Mononuclear cell (primary cell): Measurements from ENCODE around the gene VEGFA. TPM values are rescaled to one million over a fixed set of nuclear protein-coding genes. Genes with fewer than 3 reads are reported as not detected.

Source experiments
- H3K27me3 ChIP-seq: 2 replicates; pipeline ENCODE4 v1.6.0; 2011; ENCODE audit warnings: low read length, control low read depth; ENCODE audit not compliant: insufficient read depth
- H3K4me1 ChIP-seq: 2 replicates; pipeline ENCODE4 v1.5.1; 2011; ENCODE audit warnings: mild to moderate bottlenecking, low read length, control low read depth; ENCODE audit not compliant: insufficient read depth
- H3K4me3 ChIP-seq: 2 replicates; pipeline ENCODE4 v1.5.1; 2011; ENCODE audit warnings: mild to moderate bottlenecking, low read length, moderate library complexity
- H3K9me3 ChIP-seq: 2 replicates; pipeline ENCODE4 v1.5.1; 2011; ENCODE audit warnings: low read depth, mild to moderate bottlenecking, control low read depth, low read length
- total RNA-seq: library from RNA; depleted of rRNA; stranded (reverse); fragments of >200 nt; gene quantifications from one replicate; pipeline ENCODE4 v1.2.3, GENCODE V29; 2012

Gene VEGFA
- total RNA-seq, 1 donor, result 78.8 TPM

DNA sequence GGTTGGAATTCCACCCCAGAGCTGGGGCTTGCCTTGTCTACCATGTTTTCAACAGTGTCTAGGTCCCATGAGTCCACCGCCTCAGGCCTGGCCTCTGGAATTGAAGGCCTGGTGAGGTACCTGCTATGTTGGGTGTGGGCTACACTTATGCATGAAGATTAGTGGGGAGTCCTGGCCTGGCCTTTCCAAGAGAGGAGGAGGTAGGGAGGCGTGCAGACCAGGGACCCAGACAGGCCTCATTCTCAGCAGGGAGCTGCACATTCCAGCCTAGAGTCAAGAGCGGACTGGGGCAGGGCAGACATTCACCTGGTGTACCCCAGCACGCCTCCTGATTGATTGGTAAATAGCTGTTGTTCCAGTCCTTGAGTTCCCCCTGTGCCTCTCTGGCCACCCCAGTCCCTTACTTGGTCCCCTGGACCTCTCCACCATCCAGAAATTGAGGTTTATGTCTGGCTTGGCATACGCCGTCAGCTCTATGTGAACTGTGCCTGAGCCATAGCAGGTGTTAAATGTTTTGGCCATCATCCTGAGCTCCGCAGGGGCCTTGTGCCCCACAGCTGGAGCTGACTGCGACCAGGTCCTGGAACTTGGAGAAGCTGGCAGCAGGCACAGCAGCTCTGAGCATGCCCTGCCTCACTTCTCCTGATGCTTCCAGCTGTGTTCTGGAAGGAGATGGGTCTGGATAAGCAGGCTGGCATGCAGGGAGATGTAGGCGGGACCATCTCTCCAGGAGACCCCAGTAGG lies 8.2 kb upstream of the VEGFA start:
- no peaks in the 10 kb centered on the region for H3K9me3 ChIP-seq
- H3K4me1 ChIP-seq, result peaks cover 13% of the 10 kb centered on the region
- H3K27me3 ChIP-seq, result no peaks in the 10 kb centered on the region
- H3K4me3 ChIP-seq, result no peak overlapping the region

DNA sequence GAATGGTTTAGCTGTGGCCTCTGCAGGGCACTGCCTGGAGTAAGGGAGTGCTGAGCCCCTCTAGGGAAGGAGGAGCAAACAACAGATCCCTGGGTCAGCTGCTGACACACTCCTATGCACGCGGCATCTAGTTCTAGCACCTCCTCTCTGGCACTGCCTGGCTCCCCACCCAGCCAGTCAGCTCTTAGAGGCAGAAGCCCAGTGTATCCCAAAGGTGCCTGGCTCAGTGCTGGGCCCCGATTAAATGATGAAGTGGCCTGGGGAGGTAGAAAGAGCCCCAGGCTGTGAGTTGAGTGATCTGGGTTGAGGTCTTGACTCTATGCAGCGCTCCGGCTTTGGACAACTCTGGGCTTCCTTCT lies 7.6 kb upstream of the VEGFA start:
- H3K9me3 ChIP-seq, result no peaks in the 10 kb centered on the region
- no peak overlapping the region for H3K4me3 ChIP-seq
- H3K4me1 ChIP-seq, result peaks cover 13% of the 10 kb centered on the region
- no peaks in the 10 kb centered on the region for H3K27me3 ChIP-seq

DNA sequence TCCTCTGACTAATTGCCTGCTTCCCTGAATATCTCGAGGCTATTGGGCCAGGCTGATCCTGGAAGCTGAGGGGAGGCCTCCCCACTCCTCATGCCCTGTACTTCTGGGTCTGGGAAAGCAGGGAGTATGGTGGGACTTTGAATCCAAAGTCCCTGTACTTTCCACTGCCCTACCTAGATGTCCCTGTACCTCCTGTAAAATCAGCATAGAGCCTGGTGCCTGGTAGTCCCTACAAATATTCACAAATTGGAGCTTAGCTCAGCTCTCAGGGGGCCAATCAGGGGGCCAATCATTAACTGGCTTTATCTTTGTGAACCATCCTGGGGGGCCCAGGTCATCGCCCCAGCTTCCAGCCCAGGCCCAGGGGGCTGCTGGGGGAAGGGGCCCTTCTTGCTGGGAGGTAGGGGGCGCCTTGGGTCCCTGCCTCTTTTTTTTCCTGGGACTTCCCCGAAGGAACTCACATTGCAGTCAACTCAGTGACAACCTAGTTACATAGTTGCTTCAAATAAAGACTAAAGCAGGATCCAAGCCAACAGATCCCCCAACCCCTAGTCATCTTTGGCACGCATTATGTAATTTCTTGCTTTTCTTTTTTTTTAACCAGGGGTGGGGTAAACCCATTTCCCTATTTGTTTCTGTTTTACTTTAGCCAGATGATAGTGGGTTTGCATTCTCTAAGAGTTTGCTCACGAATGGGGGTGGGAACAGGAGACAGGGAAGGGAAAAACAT lies 6.9 kb upstream of the VEGFA start:
- Histone ChIP-seq H3K27me3 (no peaks in the 10 kb centered on the region), H3K4me1 (peaks cover 13% of the 10 kb centered on the region), H3K4me3 (no peak overlapping the region), H3K9me3 (no peaks in the 10 kb centered on the region)

DNA sequence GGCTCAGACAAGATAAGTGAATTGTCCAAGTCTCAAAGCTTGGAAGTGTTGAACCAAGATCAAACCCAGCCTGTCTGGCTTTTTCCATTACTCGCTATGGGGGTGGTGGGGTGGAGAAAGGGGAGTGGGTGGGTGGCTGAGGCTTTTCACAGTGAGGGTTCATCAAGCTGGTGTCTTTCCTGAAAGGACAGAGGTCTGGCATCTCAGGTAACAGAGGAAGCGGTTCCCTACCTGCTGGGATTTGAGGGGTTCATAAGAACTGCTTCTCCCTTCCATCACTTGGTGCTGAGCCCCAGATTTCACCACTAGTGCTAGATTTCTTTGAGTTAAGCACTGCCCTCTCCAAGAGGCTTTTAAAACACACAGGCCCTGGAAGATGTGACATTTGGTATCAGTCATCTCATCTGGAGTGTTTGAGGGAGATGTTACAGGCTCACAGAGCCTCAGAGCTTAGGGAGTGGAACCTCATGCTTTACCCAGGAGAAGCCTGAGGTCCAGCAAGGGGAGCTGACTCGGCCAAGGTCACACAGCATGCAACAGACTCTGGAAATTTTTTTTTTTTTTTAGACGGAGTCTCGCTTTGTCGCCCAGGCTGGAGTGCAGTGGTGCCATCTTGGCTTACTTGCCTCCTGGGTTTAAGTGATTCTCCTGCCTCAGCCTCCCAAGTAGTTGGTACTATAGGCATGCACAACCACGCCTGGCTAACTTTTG lies 6.0 kb upstream of the VEGFA start:
- H3K4me3 ChIP-seq, result no peak overlapping the region
- no peaks in the 10 kb centered on the region for H3K27me3 ChIP-seq
- H3K4me1 ChIP-seq, result peaks cover 13% of the 10 kb centered on the region
- H3K9me3 ChIP-seq, result no peaks in the 10 kb centered on the region

DNA sequence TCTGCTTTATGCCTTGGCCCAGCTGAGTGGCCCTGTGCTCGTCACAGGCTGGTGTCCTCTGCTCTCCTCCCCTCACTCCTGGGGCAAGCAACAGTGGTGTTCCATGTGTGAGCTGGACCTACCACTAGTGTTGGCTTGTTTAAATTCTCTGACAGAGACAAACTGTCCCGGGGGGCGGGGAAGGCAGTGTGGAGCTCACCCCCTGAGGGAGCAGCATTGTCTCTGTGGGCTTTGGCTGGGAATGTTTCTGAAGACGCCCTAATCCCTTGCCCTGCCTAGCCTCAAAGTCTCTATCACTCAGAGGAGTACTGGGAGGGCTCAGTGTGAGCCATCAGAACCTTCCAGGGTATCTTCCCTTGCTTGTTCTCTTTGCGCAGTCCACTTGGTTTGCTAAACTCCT lies 5.2 kb upstream of the VEGFA start:
- no peak overlapping the region for H3K4me3 ChIP-seq
- H3K27me3 ChIP-seq, result no peaks in the 10 kb centered on the region
- no peaks in the 10 kb centered on the region for H3K9me3 ChIP-seq
- H3K4me1 ChIP-seq, result peaks cover 16% of the 10 kb centered on the region

DNA sequence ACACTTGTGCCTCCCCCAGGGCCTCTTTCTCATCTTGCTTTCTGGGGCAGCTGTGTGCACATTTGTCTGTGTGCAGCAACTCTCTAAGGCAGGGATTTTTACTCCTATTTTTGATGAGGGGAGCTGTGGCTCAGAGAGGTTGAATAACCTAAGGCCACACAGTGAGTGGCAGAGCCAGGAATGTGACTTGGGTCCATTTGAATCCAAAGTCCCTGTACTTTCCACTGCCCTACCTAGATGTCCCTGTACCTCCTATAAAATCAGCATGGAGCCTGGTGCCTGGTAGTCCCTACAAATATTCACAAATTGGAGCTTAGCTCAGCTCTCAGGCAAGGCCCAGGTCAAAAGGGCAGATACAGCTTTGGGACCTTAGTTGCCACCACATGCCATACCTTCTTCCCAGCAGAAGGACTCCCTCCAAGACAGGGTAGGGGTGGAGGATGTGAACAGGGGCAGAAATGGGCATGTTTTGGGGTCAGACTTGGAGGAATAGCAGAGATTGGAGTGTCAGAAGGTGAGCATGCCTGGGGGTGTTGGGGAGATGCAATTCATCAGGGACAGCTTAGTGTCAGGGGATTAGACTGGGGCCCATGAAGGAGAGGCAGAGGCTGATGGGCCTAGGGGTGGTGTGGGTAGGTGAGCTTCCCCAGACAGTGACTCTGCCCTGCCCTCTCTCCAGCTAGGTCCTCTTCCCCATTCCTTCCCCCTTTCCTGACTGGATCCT lies 4.1 kb upstream of the VEGFA start:
- no peak overlapping the region for H3K4me3 ChIP-seq

DNA sequence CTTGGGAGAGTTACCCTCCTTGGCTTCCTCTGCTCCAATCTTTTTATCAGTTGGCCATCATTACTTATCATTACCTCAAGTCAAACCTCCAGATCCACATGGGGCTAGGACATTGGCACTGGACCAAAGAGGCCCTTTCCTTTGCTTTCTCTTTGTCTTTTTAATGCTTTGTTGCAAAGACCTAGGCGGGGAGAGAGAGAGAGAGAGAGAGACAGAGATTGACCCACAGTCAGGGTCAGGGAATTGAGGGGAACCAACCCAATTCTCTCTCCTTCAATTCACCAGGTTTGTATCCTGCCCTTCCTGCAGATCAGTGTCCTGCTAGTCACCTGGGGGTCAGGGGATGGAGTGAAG lies 3.5 kb upstream of the VEGFA start:
- H3K9me3 ChIP-seq, result no peaks in the 10 kb centered on the region
- H3K27me3 ChIP-seq, result no peaks in the 10 kb centered on the region
- H3K4me3 ChIP-seq, result no peak overlapping the region
- H3K4me1 ChIP-seq, result peaks cover 23% of the 10 kb centered on the region

More for the DNA sequence above, 4.1 kb upstream of the VEGFA start:
- Histone ChIP-seq H3K9me3 (no peaks in the 10 kb centered on the region), H3K4me1 (peaks cover 21% of the 10 kb centered on the region), H3K27me3 (no peaks in the 10 kb centered on the region)

DNA sequence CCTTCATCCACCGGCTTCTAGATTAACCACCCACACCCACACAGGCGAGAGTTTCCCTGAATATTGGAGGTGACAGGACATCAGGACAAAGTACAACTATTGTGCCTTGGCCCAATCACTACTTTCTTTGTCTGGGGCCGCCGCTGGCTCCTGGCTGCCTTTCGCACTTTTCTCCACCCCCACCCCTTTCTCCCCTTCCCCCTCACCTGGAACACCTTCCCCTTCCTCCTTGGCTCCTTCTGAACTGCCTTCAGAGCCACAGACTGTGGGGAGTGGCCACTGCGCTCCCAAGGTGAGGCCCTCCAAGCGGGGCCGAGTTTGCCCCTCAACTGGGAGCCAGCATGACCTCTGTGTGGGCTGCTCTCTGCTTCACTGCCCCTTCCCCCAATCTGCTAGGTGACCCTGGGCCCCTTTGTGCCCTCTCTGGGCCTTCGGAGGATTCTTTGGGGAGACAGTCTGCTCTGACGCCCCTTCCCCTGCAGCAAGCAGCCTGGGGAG lies 3.0 kb upstream of the VEGFA start:
- Histone ChIP-seq H3K27me3 (no peaks in the 10 kb centered on the region), H3K4me1 (peaks cover 27% of the 10 kb centered on the region), H3K9me3 (no peaks in the 10 kb centered on the region), H3K4me3 (no peak overlapping the region)

DNA sequence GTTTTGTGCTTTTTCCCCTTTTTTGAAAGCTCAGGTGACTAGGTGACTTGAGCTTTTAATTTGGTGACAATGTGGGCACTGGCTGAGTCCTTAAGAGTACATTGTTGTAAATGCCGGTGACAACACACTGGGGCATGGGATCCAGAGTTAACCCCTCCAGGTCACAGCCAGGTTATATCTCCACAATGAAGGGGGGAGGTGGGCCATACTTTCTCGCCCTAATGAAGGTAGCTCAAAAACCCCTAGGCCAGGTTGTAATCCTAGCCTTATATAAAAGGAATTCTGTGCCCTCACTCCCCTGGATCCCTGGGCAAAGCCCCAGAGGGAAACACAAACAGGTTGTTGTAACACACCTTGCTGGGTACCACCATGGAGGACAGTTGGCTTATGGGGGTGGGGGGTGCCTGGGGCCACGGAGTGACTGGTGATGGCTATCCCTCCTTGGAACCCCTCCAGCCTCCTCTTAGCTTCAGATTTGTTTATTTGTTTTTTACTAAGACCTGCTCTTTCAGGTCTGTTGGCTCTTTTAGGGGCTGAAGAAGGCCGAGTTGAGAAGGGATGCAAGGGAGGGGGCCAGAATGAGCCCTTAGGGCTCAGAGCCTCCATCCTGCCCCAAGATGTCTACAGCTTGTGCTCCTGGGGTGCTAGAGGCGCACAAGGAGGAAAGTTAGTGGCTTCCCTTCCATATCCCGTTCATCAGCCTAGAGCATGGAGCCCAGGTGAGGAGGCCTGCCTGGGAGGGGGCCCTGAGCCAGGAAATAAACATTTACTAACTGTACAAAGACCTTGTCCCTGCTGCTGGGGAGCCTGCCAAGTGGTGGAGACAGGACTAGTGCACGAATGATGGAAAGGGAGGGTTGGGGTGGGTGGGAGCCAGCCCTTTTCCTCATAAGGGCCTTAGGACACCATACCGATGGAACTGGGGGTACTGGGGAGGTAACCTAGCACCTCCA lies 2.2 kb upstream of the VEGFA start:
- no peaks in the 10 kb centered on the region for H3K9me3 ChIP-seq
- H3K27me3 ChIP-seq, result peaks cover 5% of the 10 kb centered on the region
- no peak overlapping the region for H3K4me3 ChIP-seq
- H3K4me1 ChIP-seq, result peaks cover 35% of the 10 kb centered on the region

DNA sequence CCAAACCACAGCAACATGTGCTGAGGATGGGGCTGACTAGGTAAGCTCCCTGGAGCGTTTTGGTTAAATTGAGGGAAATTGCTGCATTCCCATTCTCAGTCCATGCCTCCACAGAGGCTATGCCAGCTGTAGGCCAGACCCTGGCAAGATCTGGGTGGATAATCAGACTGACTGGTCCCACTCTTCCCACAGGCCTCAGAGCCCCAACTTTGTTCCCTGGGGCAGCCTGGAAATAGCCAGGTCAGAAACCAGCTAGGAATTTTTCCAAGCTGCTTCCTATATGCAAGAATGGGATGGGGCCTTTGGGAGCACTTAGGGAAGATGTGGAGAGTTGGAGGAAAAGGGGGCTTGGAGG lies 1.5 kb upstream of the VEGFA start:
- H3K9me3 ChIP-seq, result no peaks in the 10 kb centered on the region
- H3K4me1 ChIP-seq, result peaks cover 35% of the 10 kb centered on the region
- H3K27me3 ChIP-seq, result peaks cover 5% of the 10 kb centered on the region
- H3K4me3 ChIP-seq, result no peak overlapping the region

DNA sequence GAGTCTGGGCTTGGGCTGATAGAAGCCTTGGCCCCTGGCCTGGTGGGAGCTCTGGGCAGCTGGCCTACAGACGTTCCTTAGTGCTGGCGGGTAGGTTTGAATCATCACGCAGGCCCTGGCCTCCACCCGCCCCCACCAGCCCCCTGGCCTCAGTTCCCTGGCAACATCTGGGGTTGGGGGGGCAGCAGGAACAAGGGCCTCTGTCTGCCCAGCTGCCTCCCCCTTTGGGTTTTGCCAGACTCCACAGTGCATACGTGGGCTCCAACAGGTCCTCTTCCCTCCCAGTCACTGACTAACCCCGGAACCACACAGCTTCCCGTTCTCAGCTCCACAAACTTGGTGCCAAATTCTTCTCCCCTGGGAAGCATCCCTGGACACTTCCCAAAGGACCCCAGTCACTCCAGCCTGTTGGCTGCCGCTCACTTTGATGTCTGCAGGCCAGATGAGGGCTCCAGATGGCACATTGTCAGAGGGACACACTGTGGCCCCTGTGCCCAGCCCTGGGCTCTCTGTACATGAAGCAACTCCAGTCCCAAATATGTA lies 957 bp upstream of the VEGFA start:
- peaks cover 35% of the 10 kb centered on the region for H3K4me1 ChIP-seq
- no peaks in the 10 kb centered on the region for H3K9me3 ChIP-seq
- H3K27me3 ChIP-seq, result peaks cover 5% of the 10 kb centered on the region
- no peak overlapping the region for H3K4me3 ChIP-seq

DNA sequence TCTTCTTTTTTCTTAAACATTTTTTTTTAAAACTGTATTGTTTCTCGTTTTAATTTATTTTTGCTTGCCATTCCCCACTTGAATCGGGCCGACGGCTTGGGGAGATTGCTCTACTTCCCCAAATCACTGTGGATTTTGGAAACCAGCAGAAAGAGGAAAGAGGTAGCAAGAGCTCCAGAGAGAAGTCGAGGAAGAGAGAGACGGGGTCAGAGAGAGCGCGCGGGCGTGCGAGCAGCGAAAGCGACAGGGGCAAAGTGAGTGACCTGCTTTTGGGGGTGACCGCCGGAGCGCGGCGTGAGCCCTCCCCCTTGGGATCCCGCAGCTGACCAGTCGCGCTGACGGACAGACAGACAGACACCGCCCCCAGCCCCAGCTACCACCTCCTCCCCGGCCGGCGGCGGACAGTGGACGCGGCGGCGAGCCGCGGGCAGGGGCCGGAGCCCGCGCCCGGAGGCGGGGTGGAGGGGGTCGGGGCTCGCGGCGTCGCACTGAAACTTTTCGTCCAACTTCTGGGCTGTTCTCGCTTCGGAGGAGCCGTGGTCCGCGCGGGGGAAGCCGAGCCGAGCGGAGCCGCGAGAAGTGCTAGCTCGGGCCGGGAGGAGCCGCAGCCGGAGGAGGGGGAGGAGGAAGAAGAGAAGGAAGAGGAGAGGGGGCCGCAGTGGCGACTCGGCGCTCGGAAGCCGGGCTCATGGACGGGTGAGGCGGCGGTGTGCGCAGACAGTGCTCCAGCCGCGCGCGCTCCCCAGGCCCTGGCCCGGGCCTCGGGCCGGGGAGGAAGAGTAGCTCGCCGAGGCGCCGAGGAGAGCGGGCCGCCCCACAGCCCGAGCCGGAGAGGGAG lies 580 bp downstream of the VEGFA start:
- H3K9me3 ChIP-seq, result no peaks in the 10 kb centered on the region
- H3K4me3 ChIP-seq, result peak overlapping the region; percentile 63
- H3K4me1 ChIP-seq, result peaks cover 50% of the 10 kb centered on the region
- peaks cover 5% of the 10 kb centered on the region for H3K27me3 ChIP-seq

DNA sequence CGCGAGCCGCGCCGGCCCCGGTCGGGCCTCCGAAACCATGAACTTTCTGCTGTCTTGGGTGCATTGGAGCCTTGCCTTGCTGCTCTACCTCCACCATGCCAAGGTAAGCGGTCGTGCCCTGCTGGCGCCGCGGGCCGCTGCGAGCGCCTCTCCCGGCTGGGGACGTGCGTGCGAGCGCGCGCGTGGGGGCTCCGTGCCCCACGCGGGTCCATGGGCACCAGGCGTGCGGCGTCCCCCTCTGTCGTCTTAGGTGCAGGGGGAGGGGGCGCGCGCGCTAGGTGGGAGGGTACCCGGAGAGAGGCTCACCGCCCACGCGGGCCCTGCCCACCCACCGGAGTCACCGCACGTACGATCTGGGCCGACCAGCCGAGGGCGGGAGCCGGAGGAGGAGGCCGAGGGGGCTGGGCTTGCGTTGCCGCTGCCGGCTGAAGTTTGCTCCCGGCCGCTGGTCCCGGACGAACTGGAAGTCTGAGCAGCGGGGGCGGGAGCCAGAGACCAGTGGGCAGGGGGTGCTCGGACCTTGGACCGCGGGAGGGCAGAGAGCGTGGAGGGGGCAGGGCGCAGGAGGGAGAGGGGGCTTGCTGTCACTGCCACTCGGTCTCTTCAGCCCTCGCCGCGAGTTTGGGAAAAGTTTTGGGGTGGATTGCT lies 1.3 kb downstream of the VEGFA start:
- Histone ChIP-seq H3K27me3 (peaks cover 5% of the 10 kb centered on the region), H3K4me1 (peaks cover 57% of the 10 kb centered on the region), H3K4me3 (peak overlapping the region; percentile 63), H3K9me3 (no peaks in the 10 kb centered on the region)
